OCI-LY3 (cell line): Measurements from ENCODE around the gene TRIO.

ENCODE experiments used
- H2AFZ ChIP-seq: fragments of 200-600, 300-600 bp; shearing (Covaris generic); 2 replicates; pipeline ENCODE4 v1.6.0; 2014; ENCODE audit warnings: antibody characterized with exemption, low read depth, low read length
- H3K27ac ChIP-seq: fragments of 200-600, 300-600 bp; sonication (generic); 2 replicates; pipeline ENCODE4 v1.5.1; 2014; ENCODE audit warnings: mild to moderate bottlenecking, low read length, moderate library complexity, mixed read lengths
- H3K27me3 ChIP-seq: fragments of 200-600, 300-600 bp; sonication (generic); 2 replicates; pipeline ENCODE4 v1.6.1; 2014; ENCODE audit warnings: low read depth, low read length, mixed read lengths
- H3K36me3 ChIP-seq: fragments of 200-600, 300-600 bp; sonication (generic); replicated peaks from 2 replicates; pipeline ENCODE3; 2014; ENCODE audit warnings: low read depth, low read length, mixed read lengths
- H3K4me1 ChIP-seq: fragments of 300-600, 200-600 bp; sonication (generic); 2 replicates; pipeline ENCODE4 v1.6.1; 2014; ENCODE audit warnings: low read length, mixed read lengths
- H3K4me2 ChIP-seq: fragments of 200-600, 300-600 bp; sonication (generic); 2 replicates; pipeline ENCODE4 v1.6.1; 2014; ENCODE audit warnings: low read length, mixed read lengths
- H3K4me3 ChIP-seq: fragments of 300-600, 200-600 bp; sonication (generic); 2 replicates; pipeline ENCODE4 v1.5.1; 2014; ENCODE audit warnings: antibody characterized with exemption, mild to moderate bottlenecking, low read length, moderate library complexity
- H3K79me2 ChIP-seq: fragments of 300-600, 200-600 bp; shearing (Covaris generic); 2 replicates; pipeline ENCODE4 v1.6.1; 2014; ENCODE audit warnings: mild to moderate bottlenecking, low read length, mixed read lengths
- H3K9ac ChIP-seq: fragments of 300-600, 200-600 bp; shearing (Covaris generic); 2 replicates; pipeline ENCODE4 v1.6.0; 2014; ENCODE audit warnings: mild to moderate bottlenecking, low read length, moderate library complexity
- H3K9me3 ChIP-seq: fragments of 200-600, 300-600 bp; shearing (Covaris generic); 2 replicates; pipeline ENCODE4 v1.6.1; 2014; ENCODE audit warnings: low read length, mixed read lengths; ENCODE audit not compliant: insufficient read depth
- H4K20me1 ChIP-seq: fragments of 200-600, 300-600 bp; sonication (generic); 2 replicates; pipeline ENCODE4 v1.6.1; 2016; ENCODE audit warnings: low read length, mixed read lengths; ENCODE audit not compliant: insufficient read depth
- CTCF ChIP-seq: fragments of 200-600, 300-600 bp; sonication (generic); IDR thresholded peaks from 2 replicates; pipeline ENCODE4 v1.5.1; 2014; ENCODE audit warnings: antibody characterized with exemption, low read length, low read depth
- EZH2phosphoT487 ChIP-seq: fragments of 200-600 bp; shearing (Covaris generic); IDR thresholded peaks from 2 replicates; pipeline ENCODE4 v1.6.1; 2018; ENCODE audit warnings: antibody characterized with exemption, mixed run types, low read depth

TRIO gene

GRCh38 chr5:14187157-14187556 is 44.0 kb downstream of the TRIO start:
- Histone ChIP-seq H2AFZ (no peak overlapping the region), H3K4me2 (no peak overlapping the region), H3K9ac (no peak overlapping the region), H4K20me1 (no peaks in the 10 kb centered on the region), H3K4me3 (no peak overlapping the region), H3K9me3 (no peaks in the 10 kb centered on the region), H3K36me3 (no peaks in the 10 kb centered on the region), H3K79me2 (no peaks in the 10 kb centered on the region), H3K27me3 (no peaks in the 10 kb centered on the region), H3K4me1 (no peaks in the 10 kb centered on the region), H3K27ac (no peak overlapping the region)
- no peak for TF ChIP-seq EZH2phosphoT487
- TF ChIP-seq CTCF = no peak

- Histone ChIP-seq H3K4me2 (no peak overlapping the region), H3K36me3 (no peaks in the 10 kb centered on the region), H2AFZ (no peak overlapping the region), H3K9me3 (no peaks in the 10 kb centered on the region), H3K4me3 (no peak overlapping the region), H4K20me1 (no peaks in the 10 kb centered on the region), H3K27ac (no peak overlapping the region), H3K4me1 (no peaks in the 10 kb centered on the region), H3K9ac (no peak overlapping the region), H3K79me2 (no peaks in the 10 kb centered on the region), H3K27me3 (no peaks in the 10 kb centered on the region)
- TF ChIP-seq CTCF (no peak), EZH2phosphoT487 (no peak)
These were observed 44.5 kb downstream of the TRIO start for GRCh38 chr5:14187660-14188059.

- H4K20me1 ChIP-seq = no peaks in the 10 kb centered on the region
- no peaks in the 10 kb centered on the region for H3K36me3 ChIP-seq
- no peak for TF ChIP-seq CTCF
- no peak for TF ChIP-seq EZH2phosphoT487
- H3K27me3 ChIP-seq = no peaks in the 10 kb centered on the region
- no peak overlapping the region for H3K27ac ChIP-seq
- no peak overlapping the region for H3K4me2 ChIP-seq
- no peaks in the 10 kb centered on the region for H3K4me1 ChIP-seq
- H3K9ac ChIP-seq = no peak overlapping the region
- no peaks in the 10 kb centered on the region for H3K79me2 ChIP-seq
- no peak overlapping the region for H2AFZ ChIP-seq
- H3K4me3 ChIP-seq = no peak overlapping the region
- no peaks in the 10 kb centered on the region for H3K9me3 ChIP-seq
These were observed 45.6 kb downstream of the TRIO start for GRCh38 chr5:14188778-14189177.

GRCh38 chr5:14189680-14190079 is 46.5 kb downstream of the TRIO start:
- Histone ChIP-seq H3K27ac (no peak overlapping the region), H3K4me3 (no peak overlapping the region), H3K27me3 (no peaks in the 10 kb centered on the region), H3K9ac (no peak overlapping the region), H2AFZ (no peak overlapping the region), H3K4me1 (no peaks in the 10 kb centered on the region), H3K4me2 (no peak overlapping the region), H3K79me2 (no peaks in the 10 kb centered on the region), H3K36me3 (no peaks in the 10 kb centered on the region), H3K9me3 (no peaks in the 10 kb centered on the region), H4K20me1 (no peaks in the 10 kb centered on the region)
- TF ChIP-seq EZH2phosphoT487 (no peak), CTCF (no peak)
